Tongue (tissue), 2 donors: ENCODE results near the gene SEMA4D. TPM values are rescaled to one million over a fixed set of nuclear protein-coding genes. Genes with fewer than 3 reads are reported as not detected.

Experiments used
- DNase-seq: peaks from one replicate; pipeline ENCODE4 v3.0.0-alpha.2; 2015
- total RNA-seq: library from RNA; depleted of rRNA; stranded (reverse); fragments of >200 nt; gene quantifications from one replicate; pipeline ENCODE4 v1.2.3, GENCODE V29; 2014

The SEMA4D gene
- total RNA-seq, 1 donor from 2014 or later = 35.8 TPM

- DNase-seq = no peak
These were observed 4.2 kb upstream of the SEMA4D start for GRCh38 chr9:89502038-89502601.

GRCh38 chr9:89501311-89501898 is 3.5 kb upstream of the SEMA4D start:
- no peak for DNase-seq

GRCh38 chr9:89500008-89500407 is 2.1 kb upstream of the SEMA4D start:
- no peak for DNase-seq

GRCh38 chr9:89498852-89499480 is 1.1 kb upstream of the SEMA4D start:
- no peak for DNase-seq

- DNase-seq = no peak
These were observed 503 bp downstream of the SEMA4D start for GRCh38 chr9:89497257-89497963.

GRCh38 chr9:89496645-89497256 is 1.2 kb downstream of the SEMA4D start:
- peak; percentile 42 for DNase-seq

- DNase-seq = no peak
These were observed 1.9 kb downstream of the SEMA4D start for GRCh38 chr9:89495824-89496560.

- no peak for DNase-seq
These were observed 3.7 kb downstream of the SEMA4D start for GRCh38 chr9:89494199-89494598.

- no peak for DNase-seq
These were observed 4.2 kb downstream of the SEMA4D start for GRCh38 chr9:89493671-89494070.

GRCh38 chr9:89493181-89493580 is 4.7 kb downstream of the SEMA4D start:
- DNase-seq = peak; percentile 34

GRCh38 chr9:89492586-89492985 is 5.3 kb downstream of the SEMA4D start:
- DNase-seq = no peak

- DNase-seq = no peak
These were observed 6.2 kb downstream of the SEMA4D start for GRCh38 chr9:89491694-89492093.

- peak; percentile 47 for DNase-seq
These were observed 8.1 kb downstream of the SEMA4D start for GRCh38 chr9:89489548-89490530.

- DNase-seq = peak; percentile 87
These were observed 9.0 kb downstream of the SEMA4D start for GRCh38 chr9:89488936-89489335.

GRCh38 chr9:89488131-89488530 is 9.8 kb downstream of the SEMA4D start:
- no peak for DNase-seq

- DNase-seq = no peak
These were observed 11.2 kb downstream of the SEMA4D start for GRCh38 chr9:89486681-89487080.

- peak; percentile 28 for DNase-seq
These were observed 13.2 kb downstream of the SEMA4D start for GRCh38 chr9:89484475-89485404.

- peak; percentile 26 for DNase-seq
These were observed 14.1 kb downstream of the SEMA4D start for GRCh38 chr9:89483592-89484474.
